GF-D8 (cell line): ENCODE data around the gene BPIFB2.
"Not testable (repeated sequence)": the region's sequence is repeated elsewhere in the genome, so short reads cannot be mapped to it uniquely, and the experiment has no call there.

Source experiments
- DNase-seq: peaks from one replicate; lab custom pipeline; 2025; lab: John Stamatoyannopoulos, UW

Gene BPIFB2

GRCh38 chr20:33007376-33008335 lies at the start of gene BPIFB2:
BPIFB2 (plus strand) TSS chr20:33007704; CDS start chr20:33008575, 871 bp downstream.
- DNase-seq = no peak

- DNase-seq = no peak
Observed at GRCh38 chr20:32958574-32958973, 48.9 kb upstream of the BPIFB2 start.

- no peak for DNase-seq
Observed at GRCh38 chr20:32959351-32960221, 47.9 kb upstream of the BPIFB2 start.

GRCh38 chr20:32960222-32960518 lies 47.3 kb upstream of the BPIFB2 start:
- no peak for DNase-seq

- DNase-seq = no peak
Observed at GRCh38 chr20:32960849-32961731, 46.4 kb upstream of the BPIFB2 start.

GRCh38 chr20:32962053-32962452 lies 45.5 kb upstream of the BPIFB2 start:
- no peak for DNase-seq

GRCh38 chr20:32962646-32963045 lies 44.9 kb upstream of the BPIFB2 start:
- DNase-seq = not testable (repeated sequence)

- no peak for DNase-seq
Observed at GRCh38 chr20:32963176-32963575, 44.3 kb upstream of the BPIFB2 start.

- DNase-seq = no peak
Observed at GRCh38 chr20:32964575-32964974, 42.9 kb upstream of the BPIFB2 start.

- DNase-seq = no peak
Observed at GRCh38 chr20:32965115-32965514, 42.4 kb upstream of the BPIFB2 start.

GRCh38 chr20:32965581-32966373 lies 41.7 kb upstream of the BPIFB2 start:
- DNase-seq = no peak

GRCh38 chr20:32966382-32966781 lies 41.1 kb upstream of the BPIFB2 start:
- no peak for DNase-seq

- DNase-seq = no peak
Observed at GRCh38 chr20:32966881-32967781, 40.4 kb upstream of the BPIFB2 start.

- DNase-seq = no peak
Observed at GRCh38 chr20:32967961-32968457, 39.5 kb upstream of the BPIFB2 start.

- no peak for DNase-seq
Observed at GRCh38 chr20:32968478-32969241, 38.8 kb upstream of the BPIFB2 start.

- no peak for DNase-seq
Observed at GRCh38 chr20:32969356-32970114, 38.0 kb upstream of the BPIFB2 start.

- no peak for DNase-seq
Observed at GRCh38 chr20:32970115-32970972, 37.2 kb upstream of the BPIFB2 start.
